Neutrophil (primary cell): ENCODE data around the gene CHMP2A.
"Not testable (repeated sequence)": the region's sequence is repeated elsewhere in the genome, so short reads cannot be mapped to it uniquely, and the experiment has no call there.

Source experiments
- H3K27ac ChIP-seq: fragments of 200-600 bp; sonication (generic); 2 replicates; pipeline ENCODE4 v1.5.1; 2016; ENCODE audit warnings: mild to moderate bottlenecking, moderate library complexity
- H3K27me3 ChIP-seq: fragments of 200-600 bp; sonication (generic); 2 replicates; pipeline ENCODE4 v1.6.0; 2016; ENCODE audit warnings: mild to moderate bottlenecking
- H3K36me3 ChIP-seq: fragments of 200-600 bp; sonication (generic); 2 replicates; pipeline ENCODE4 v1.5.1; 2017
- H3K4me1 ChIP-seq, 2 experiments: fragments of 200-600 bp in 1 of 2; sonication (generic) in 1 of 2; 1 replicate in 1 of 2; 2 replicates in 1 of 2; pipeline versions ENCODE4 v1.5.1 to v1.6.1; 2013 to 2016; ENCODE audit warnings: low read depth in 1 of 2, low read length in 1 of 2, mild to moderate bottlenecking in 1 of 2, moderate library complexity in 1 of 2; ENCODE audit not compliant: control insufficient read depth in 1 of 2, insufficient read depth in 1 of 2
- H3K4me3 ChIP-seq, 2 experiments: fragments of 200-600 bp in 1 of 2; sonication (generic) in 1 of 2; 1 replicate in 1 of 2; 2 replicates in 1 of 2; pipeline ENCODE4 v1.5.1; 2013 to 2016; ENCODE audit warnings: low read depth in 1 of 2, low read length in 1 of 2, mild to moderate bottlenecking in 1 of 2, moderate library complexity in 1 of 2
- H3K9me3 ChIP-seq: fragments of 200-600 bp; sonication (generic); 2 replicates; pipeline ENCODE4 v1.5.1; 2016
- TF ChIP-seq, protein P1 (sequence below): fragments of 200-600 bp; sonication (generic); IDR thresholded peaks from 2 replicates; pipeline ENCODE4 v1.5.1; 2016; ENCODE audit warnings: antibody characterized with exemption

The CHMP2A gene

GRCh38 chr19:58511353-58512208 lies 43.3 kb downstream of the CHMP2A start, which contains the start of gene SLC27A5:
Gene SLC27A5, minus strand, starts transcription at chr19:58511992. Its CDS starts 37 bp downstream, at chr19:58511955.
- Histone ChIP-seq H3K4me3 (no peak within 1 kb of the TSS), H3K4me1 (peaks cover 11 to 15% of the 10 kb centered on the region in 2 experiments), H3K9me3 (peaks cover 5% of the 10 kb centered on the region), H3K27ac (no peak within 1 kb of the TSS), H3K27me3 (no peaks in the 10 kb centered on the region), H3K36me3 (peaks cover 23% of the 10 kb centered on the region)
- TF ChIP-seq, protein P1, sequence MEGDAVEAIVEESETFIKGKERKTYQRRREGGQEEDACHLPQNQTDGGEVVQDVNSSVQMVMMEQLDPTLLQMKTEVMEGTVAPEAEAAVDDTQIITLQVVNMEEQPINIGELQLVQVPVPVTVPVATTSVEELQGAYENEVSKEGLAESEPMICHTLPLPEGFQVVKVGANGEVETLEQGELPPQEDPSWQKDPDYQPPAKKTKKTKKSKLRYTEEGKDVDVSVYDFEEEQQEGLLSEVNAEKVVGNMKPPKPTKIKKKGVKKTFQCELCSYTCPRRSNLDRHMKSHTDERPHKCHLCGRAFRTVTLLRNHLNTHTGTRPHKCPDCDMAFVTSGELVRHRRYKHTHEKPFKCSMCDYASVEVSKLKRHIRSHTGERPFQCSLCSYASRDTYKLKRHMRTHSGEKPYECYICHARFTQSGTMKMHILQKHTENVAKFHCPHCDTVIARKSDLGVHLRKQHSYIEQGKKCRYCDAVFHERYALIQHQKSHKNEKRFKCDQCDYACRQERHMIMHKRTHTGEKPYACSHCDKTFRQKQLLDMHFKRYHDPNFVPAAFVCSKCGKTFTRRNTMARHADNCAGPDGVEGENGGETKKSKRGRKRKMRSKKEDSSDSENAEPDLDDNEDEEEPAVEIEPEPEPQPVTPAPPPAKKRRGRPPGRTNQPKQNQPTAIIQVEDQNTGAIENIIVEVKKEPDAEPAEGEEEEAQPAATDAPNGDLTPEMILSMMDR: no peak

GRCh38 chr19:58510084-58510862 lies 44.6 kb downstream of the CHMP2A start:
- Histone ChIP-seq H3K9me3 (peaks cover 5% of the 10 kb centered on the region), H3K36me3 (peaks cover 12% of the 10 kb centered on the region), H3K27ac (no peak overlapping the region), H3K4me1 (peaks cover 11 to 15% of the 10 kb centered on the region in 2 experiments), H3K27me3 (no peaks in the 10 kb centered on the region), H3K4me3 (no peak overlapping the region)
- TF ChIP-seq, protein P1: no peak

DNA sequence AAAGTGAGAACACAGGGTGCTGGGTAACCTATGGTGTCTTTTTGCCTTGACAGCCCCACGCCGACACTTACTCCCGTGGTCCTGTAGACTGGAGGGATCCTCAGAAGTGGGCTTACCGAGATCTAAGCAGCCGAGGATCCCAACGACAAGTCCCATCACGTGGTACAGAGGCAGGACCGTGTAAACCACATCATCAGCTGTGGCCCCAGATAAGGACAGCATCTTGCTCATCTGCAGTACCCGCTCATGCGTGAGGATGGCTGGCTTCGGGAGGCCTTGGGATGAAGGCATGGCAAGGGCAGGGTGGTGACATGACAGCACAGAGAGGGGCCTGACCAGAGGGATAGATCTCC lies 45.2 kb downstream of the CHMP2A start:
- no peaks in the 10 kb centered on the region for H3K27me3 ChIP-seq
- TF ChIP-seq, protein P1: no peak
- no peak overlapping the region for H3K27ac ChIP-seq
- H3K9me3 ChIP-seq: peaks cover 5% of the 10 kb centered on the region
- H3K36me3 ChIP-seq: peaks cover 12% of the 10 kb centered on the region
- H3K4me1 ChIP-seq: peaks cover 10 to 13% of the 10 kb centered on the region in 2 experiments
- no peak overlapping the region for H3K4me3 ChIP-seq

DNA sequence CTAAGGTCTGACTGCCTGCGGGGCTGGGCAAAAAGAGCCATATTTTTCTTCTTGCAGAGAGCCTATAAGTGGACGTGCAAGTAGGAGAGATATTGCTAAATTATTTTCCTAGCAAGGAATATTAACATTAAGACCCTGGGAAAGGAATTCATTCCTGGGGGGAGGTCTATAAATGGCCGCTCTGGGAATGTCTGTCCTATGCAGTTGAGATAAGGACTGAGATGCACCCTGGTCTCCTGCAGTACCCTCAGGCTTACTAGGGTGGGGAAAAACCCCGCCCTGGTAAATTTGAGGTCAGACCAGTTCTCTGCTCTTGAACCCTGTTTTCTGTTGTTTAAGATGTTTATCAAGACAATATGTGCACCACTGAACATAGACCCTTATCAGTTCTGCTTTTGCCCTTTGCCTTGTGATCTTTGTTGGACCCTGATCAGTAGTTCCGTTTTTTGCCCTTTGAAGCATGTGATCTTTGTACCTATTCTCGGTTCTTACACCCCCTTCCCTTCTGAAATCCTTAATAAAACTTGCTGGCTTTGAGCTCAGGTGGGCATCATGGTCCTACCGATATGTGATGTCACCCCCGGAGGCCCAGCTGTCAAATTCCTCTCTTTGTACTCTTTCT lies 47.2 kb downstream of the CHMP2A start:
- H3K27ac ChIP-seq, H3K4me3 ChIP-seq, H3K9me3 ChIP-seq, H3K4me1 ChIP-seq, H3K36me3 ChIP-seq, H3K27me3 ChIP-seq: not testable (repeated sequence)
